ENCODE measurements around the gene SLC38A8. TPM values are rescaled to one million over a fixed set of nuclear protein-coding genes. Genes with fewer than 3 reads are reported as not detected.

Gene SLC38A8
- total RNA-seq, 1 donor from 2014 or later: not detected

GRCh38 chr16:84026606-84027005, 16.0 kb downstream of the SLC38A8 start:
- no peak overlapping the region for H3K4me3 ChIP-seq (ENCODE audit: low read depth, low read length)
- DNase-seq (ENCODE audit: low read depth): no peak
- no peak for TF ChIP-seq CTCF (conservative IDR thresholded peaks at IDR 0.05; ENCODE audit: low read depth, low read length)

GRCh38 chr16:84024854-84025253, 17.7 kb downstream of the SLC38A8 start:
- H3K4me3 ChIP-seq (ENCODE audit: low read depth, low read length): no peak overlapping the region
- DNase-seq (ENCODE audit: low read depth): no peak
- no peak for TF ChIP-seq CTCF (conservative IDR thresholded peaks at IDR 0.05; ENCODE audit: low read depth, low read length)

- no peak for TF ChIP-seq CTCF (conservative IDR thresholded peaks at IDR 0.05; ENCODE audit: low read depth, low read length)
- DNase-seq (ENCODE audit: low read depth): no peak
- H3K4me3 ChIP-seq (ENCODE audit: low read depth, low read length): no peak overlapping the region
These were observed 20.0 kb downstream of the SLC38A8 start for GRCh38 chr16:84022644-84023043.

- TF ChIP-seq CTCF (conservative IDR thresholded peaks at IDR 0.05; ENCODE audit: low read depth, low read length): no peak
- no peak for DNase-seq (ENCODE audit: low read depth)
- H3K4me3 ChIP-seq (ENCODE audit: low read depth, low read length): no peak overlapping the region
These were observed 21.1 kb downstream of the SLC38A8 start for GRCh38 chr16:84021488-84021887.

- no peak for DNase-seq (ENCODE audit: low read depth)
- H3K4me3 ChIP-seq (ENCODE audit: low read depth, low read length): no peak overlapping the region
- TF ChIP-seq CTCF (conservative IDR thresholded peaks at IDR 0.05; ENCODE audit: low read depth, low read length): no peak
These were observed 22.2 kb downstream of the SLC38A8 start for GRCh38 chr16:84020353-84020752.

GRCh38 chr16:84018710-84019109, 23.9 kb downstream of the SLC38A8 start:
- H3K4me3 ChIP-seq (ENCODE audit: low read depth, low read length): no peak overlapping the region
- no peak for DNase-seq (ENCODE audit: low read depth)
- TF ChIP-seq CTCF (conservative IDR thresholded peaks at IDR 0.05; ENCODE audit: low read depth, low read length): no peak

GRCh38 chr16:84016477-84016876, 26.1 kb downstream of the SLC38A8 start:
- no peak overlapping the region for H3K4me3 ChIP-seq (ENCODE audit: low read depth, low read length)
- no peak for TF ChIP-seq CTCF (conservative IDR thresholded peaks at IDR 0.05; ENCODE audit: low read depth, low read length)
- no peak for DNase-seq (ENCODE audit: low read depth)

All from epithelial cell of proximal tubule (primary cell).